OCI-LY1 (cell line): ENCODE measurements around the gene GDA.

Source experiments
- CTCF ChIP-seq: fragments of 200-600 bp; sonication (generic), shearing (Covaris generic); IDR thresholded peaks from 2 replicates; pipeline ENCODE4 v1.5.1; 2017; ENCODE audit warnings: mild to moderate bottlenecking, antibody characterized with exemption, low read length, moderate library complexity, mixed read lengths
- EZH2 ChIP-seq: fragments of 200-600 bp; sonication (generic), shearing (Covaris generic); IDR thresholded peaks from 2 replicates; pipeline ENCODE4 v1.8.0; 2017; ENCODE audit warnings: borderline replicate concordance, mixed run types, mild to moderate bottlenecking, antibody characterized with exemption, low read length, moderate library complexity, mixed read lengths

- no peak for TF ChIP-seq EZH2
- TF ChIP-seq CTCF: no peak
Observed at GRCh38 chr9:72211047-72211446, 61.8 kb downstream of the GDA start.
